ENCODE measurements around the gene DUSP14.
"Not testable (repeated sequence)": the region's sequence is repeated elsewhere in the genome, so short reads cannot be mapped to it uniquely, and the experiment has no call there.

DUSP14 gene

GRCh38 chr17:37485938-37486570 lies 3.6 kb upstream of the DUSP14 start:
- peak; percentile 60 for DNase-seq (ENCODE audit: low read depth)

GRCh38 chr17:37488009-37488604 lies 1.6 kb upstream of the DUSP14 start:
- peak; percentile 97 for DNase-seq (ENCODE audit: low read depth)

- peak; percentile 92 for DNase-seq (ENCODE audit: low read depth)
Measured at GRCh38 chr17:37488607-37489196, 989 bp upstream of the DUSP14 start.

GRCh38 chr17:37490022-37490587 lies 414 bp downstream of the DUSP14 start:
- DNase-seq (ENCODE audit: low read depth): peak; percentile 53

GRCh38 chr17:37490638-37491614 lies 1.2 kb downstream of the DUSP14 start:
- DNase-seq (ENCODE audit: low read depth): peak; percentile 81

GRCh38 chr17:37492167-37492566 lies 2.5 kb downstream of the DUSP14 start:
- DNase-seq (ENCODE audit: low read depth): no peak

GRCh38 chr17:37493249-37494027 lies 3.7 kb downstream of the DUSP14 start:
- peak; percentile 90 for DNase-seq (ENCODE audit: low read depth)

- peak; percentile 22 for DNase-seq (ENCODE audit: low read depth)
Measured at GRCh38 chr17:37494401-37494831, 4.7 kb downstream of the DUSP14 start.

- no peak for DNase-seq (ENCODE audit: low read depth)
Measured at GRCh38 chr17:37494971-37495370, 5.3 kb downstream of the DUSP14 start.

- no peak for DNase-seq (ENCODE audit: low read depth)
Measured at GRCh38 chr17:37500378-37500777, 10.7 kb downstream of the DUSP14 start.

GRCh38 chr17:37502009-37502936 lies 12.6 kb downstream of the DUSP14 start:
- no peak for DNase-seq (ENCODE audit: low read depth)

GRCh38 chr17:37503148-37503547 lies 13.5 kb downstream of the DUSP14 start:
- no peak for DNase-seq (ENCODE audit: low read depth)

GRCh38 chr17:37505333-37505732 lies 15.6 kb downstream of the DUSP14 start:
- DNase-seq (ENCODE audit: low read depth): no peak

- DNase-seq (ENCODE audit: low read depth): no peak
Measured at GRCh38 chr17:37506678-37507077, 17.0 kb downstream of the DUSP14 start.

- no peak for DNase-seq (ENCODE audit: low read depth)
Measured at GRCh38 chr17:37507111-37507510, 17.4 kb downstream of the DUSP14 start.

GRCh38 chr17:37510056-37510455 lies 20.4 kb downstream of the DUSP14 start:
- no peak for DNase-seq (ENCODE audit: low read depth)

GRCh38 chr17:37511642-37512041 lies 22.0 kb downstream of the DUSP14 start:
- DNase-seq (ENCODE audit: low read depth): not testable (repeated sequence)

GRCh38 chr17:37512442-37513068 lies 22.9 kb downstream of the DUSP14 start:
- no peak for DNase-seq (ENCODE audit: low read depth)

- DNase-seq (ENCODE audit: low read depth): no peak
Measured at GRCh38 chr17:37513711-37514110, 24.0 kb downstream of the DUSP14 start.

Data from fibroblast of gingiva (primary cell).